IMR-90 (cell line): ENCODE measurements around the gene ATG10. TPM values are rescaled to one million over a fixed set of nuclear protein-coding genes. Genes with fewer than 3 reads are reported as not detected.

Experiments used
- ATAC-seq: fragments of 200-7000 bp; cut with Tn5 transposase; 2 replicates; pipeline ENCODE4 v1.9.1; 2020; ENCODE audit warnings: low read depth, mild to moderate bottlenecking, moderate library complexity
- BruUV-seq: library from RNA; stranded (reverse); fragments of 400-500 nt; replicated peaks from 2 replicates; lab custom pipeline; 2021; lab: Mats Ljungman, UMichigan
- CTCF ChIA-PET: fragments of 300-600 bp; formaldehyde crosslinking; extraction: SDS; loops from one replicate; lab custom pipeline; 2021; ENCODE audit warnings: antibody characterized with exemption; lab: Yijun Ruan, JAX
- POLR2A ChIA-PET: fragments of 300-600 bp; sonication (Branson Sonifier 250); formaldehyde crosslinking; loops from one replicate; lab custom pipeline; 2022; ENCODE audit warnings: antibody characterized with exemption; ENCODE audit not compliant: unreplicated experiment; lab: Charles Lee
- DNase-seq: peaks from one replicate; pipeline ENCODE4 v3.0.0; 2013
- H2AFZ ChIP-seq: replicated peaks from 2 replicates; pipeline ENCODE3; 2013; ENCODE audit warnings: low read length, mild to moderate bottlenecking; ENCODE audit not compliant: poor library complexity
- H2AK5ac ChIP-seq: 2 replicates; pipeline ENCODE4 v1.6.1; 2013; ENCODE audit warnings: low read depth, low read length, inconsistent platforms
- H2AK9ac ChIP-seq: replicated peaks from 2 replicates; pipeline ENCODE3; 2013; ENCODE audit warnings: mild to moderate bottlenecking, low read depth, low read length, moderate library complexity; ENCODE audit not compliant: poor library complexity
- H2BK120ac ChIP-seq: 2 replicates; pipeline ENCODE4 v1.6.1; 2013; ENCODE audit warnings: low read depth, low read length, inconsistent platforms
- H2BK15ac ChIP-seq: 3 replicates; pipeline ENCODE4 v1.6.1; 2013; ENCODE audit warnings: low read depth, low read length, inconsistent platforms
- H2BK20ac ChIP-seq: 2 replicates; pipeline ENCODE4 v1.6.1; 2013; ENCODE audit warnings: low read depth, mild to moderate bottlenecking, inconsistent platforms, low read length, moderate library complexity
- H2BK5ac ChIP-seq: 2 replicates; pipeline ENCODE4 v1.6.1; 2013; ENCODE audit warnings: mild to moderate bottlenecking, low read depth, low read length, inconsistent platforms; ENCODE audit not compliant: poor library complexity, severe bottlenecking
- H3K14ac ChIP-seq: replicated peaks from 2 replicates; pipeline ENCODE4 v1.6.1; 2013; ENCODE audit warnings: low read depth, low read length, inconsistent platforms
- H3K18ac ChIP-seq: 2 replicates; pipeline ENCODE4 v1.6.1; 2013; ENCODE audit warnings: low read depth, low read length, control low read depth
- H3K23ac ChIP-seq: 2 replicates; pipeline ENCODE4 v1.6.1; 2013; ENCODE audit warnings: low read depth, low read length, inconsistent platforms
- H3K27ac ChIP-seq: 2 replicates; pipeline ENCODE4 v1.5.1; 2013; ENCODE audit warnings: mild to moderate bottlenecking, control low read depth, low read length; ENCODE audit not compliant: insufficient read depth
- H3K27me3 ChIP-seq: 2 replicates; pipeline ENCODE4 v1.6.1; 2013; ENCODE audit warnings: low read length; ENCODE audit not compliant: control insufficient read depth, insufficient read depth
- H3K36me3 ChIP-seq: 2 replicates; pipeline ENCODE4 v1.6.1; 2013; ENCODE audit warnings: low read length, mixed read lengths; ENCODE audit not compliant: control insufficient read depth, insufficient read depth
- H3K4ac ChIP-seq: 2 replicates; pipeline ENCODE4 v1.6.1; 2013; ENCODE audit warnings: low read depth, low read length, inconsistent platforms
- H3K4me1 ChIP-seq: 2 replicates; pipeline ENCODE4 v1.6.1; 2013; ENCODE audit warnings: low read length, mixed read lengths; ENCODE audit not compliant: control insufficient read depth, insufficient read depth
- H3K4me2 ChIP-seq: 2 replicates; pipeline ENCODE4 v1.6.1; 2013; ENCODE audit warnings: low read depth, mild to moderate bottlenecking, control low read depth, low read length, moderate library complexity
- H3K4me3 ChIP-seq: 2 replicates; pipeline ENCODE4 v1.5.1; 2013; ENCODE audit warnings: low read depth, mild to moderate bottlenecking, control low read depth, low read length, moderate library complexity; ENCODE audit not compliant: insufficient read depth
- H3K56ac ChIP-seq: 2 replicates; pipeline ENCODE4 v1.6.1; 2013; ENCODE audit warnings: low read length, inconsistent platforms; ENCODE audit not compliant: insufficient read depth; ENCODE audit errors: extremely low read depth
- H3K79me1 ChIP-seq, 2 experiments: 2 replicates each; pipeline ENCODE4 v1.6.1; 2013; ENCODE audit warnings: low read length in 2 of 2, inconsistent platforms in 1 of 2, low read depth in 1 of 2
- H3K9ac ChIP-seq: 2 replicates; pipeline ENCODE4 v1.6.1; 2013; ENCODE audit warnings: low read depth, low read length, control low read depth
- H3K9me1 ChIP-seq: 2 replicates; pipeline ENCODE4 v1.6.1; 2013; ENCODE audit warnings: low read length, inconsistent platforms; ENCODE audit not compliant: insufficient read depth
- H3K9me3 ChIP-seq: 2 replicates; pipeline ENCODE4 v1.6.1; 2013; ENCODE audit warnings: low read length; ENCODE audit not compliant: control insufficient read depth, insufficient read depth
- H4K20me1 ChIP-seq: 2 replicates; pipeline ENCODE4 v1.6.1; 2013; ENCODE audit warnings: low read length, inconsistent platforms; ENCODE audit not compliant: insufficient read depth
- H4K5ac ChIP-seq: 2 replicates; pipeline ENCODE4 v1.6.1; 2013; ENCODE audit warnings: mild to moderate bottlenecking, low read depth, low read length, control low read depth
- H4K8ac ChIP-seq, 2 experiments: 2 replicates each; pipeline ENCODE4 v1.6.1; 2013; ENCODE audit warnings: low read depth in 2 of 2, low read length in 2 of 2, control low read depth in 1 of 2, inconsistent platforms in 1 of 2
- H4K91ac ChIP-seq: 2 replicates; pipeline ENCODE4 v1.6.1; 2013; ENCODE audit warnings: low read depth, low read length, inconsistent platforms; ENCODE audit not compliant: insufficient read depth
- BHLHE40 ChIP-seq: fragments of 150-350 bp; IDR thresholded peaks from 2 replicates; pipeline ENCODE4 v1.6.1; 2016; ENCODE audit warnings: mild to moderate bottlenecking, low read depth, low read length
- CEBPB ChIP-seq: IDR thresholded peaks from 2 replicates; pipeline ENCODE4 v1.6.1; 2012; ENCODE audit warnings: low read depth, low read length, improper control_type of control experiment
- CHD1 ChIP-seq: IDR thresholded peaks from 2 replicates; pipeline ENCODE4 v1.6.1; 2012; ENCODE audit warnings: low read depth, low read length, improper control_type of control experiment
- ELK1 ChIP-seq: fragments of 150-350 bp; IDR thresholded peaks from 2 replicates; pipeline ENCODE4 v1.6.1; 2016; ENCODE audit warnings: low read depth, mild to moderate bottlenecking, low read length, moderate library complexity, borderline replicate concordance
- FOS ChIP-seq: fragments of 150-350 bp; IDR thresholded peaks from 2 replicates; pipeline ENCODE4 v1.6.1; 2016; ENCODE audit warnings: low read depth, low read length
- MXI1 ChIP-seq: IDR thresholded peaks from 2 replicates; pipeline ENCODE4 v1.6.1; 2012; ENCODE audit warnings: low read depth, mild to moderate bottlenecking, low read length, moderate library complexity, borderline replicate concordance
- NFE2L2 ChIP-seq: fragments of 150-350 bp; IDR thresholded peaks from 2 replicates; pipeline ENCODE4 v1.6.1; 2016; ENCODE audit warnings: low read depth, mild to moderate bottlenecking, low read length
- RCOR1 ChIP-seq: IDR thresholded peaks from 2 replicates; pipeline ENCODE4 v1.6.1; 2012; ENCODE audit warnings: mild to moderate bottlenecking, low read length, improper control_type of control experiment; ENCODE audit not compliant: insufficient replicate concordance
- RFX5 ChIP-seq: IDR thresholded peaks from 2 replicates; pipeline ENCODE4 v1.8.0; 2012; ENCODE audit warnings: low read depth, mild to moderate bottlenecking, low read length, moderate library complexity
- SMC3 ChIP-seq: fragments of 150-350 bp; IDR thresholded peaks from 2 replicates; pipeline ENCODE4 v1.6.1; 2016; ENCODE audit warnings: low read depth, mild to moderate bottlenecking, antibody characterized with exemption, low read length, moderate library complexity
- USF2 ChIP-seq: fragments of 150-350 bp; IDR thresholded peaks from 2 replicates; pipeline ENCODE4 v1.6.1; 2017; ENCODE audit warnings: mild to moderate bottlenecking, antibody characterized with exemption, low read length, low read depth
- dilution Hi-C: fragments of 300-500 bp; cut with HindIII; formaldehyde crosslinking; loops from one replicate; pipeline ENCODE4 v1.14.3; 2018; ENCODE audit warnings: low sequenced_read_pairs; ENCODE audit not compliant: unreplicated experiment
- in situ Hi-C: fragments of 300-500 bp; cut with MboI; formaldehyde crosslinking; loops from 3 replicates; pipeline ENCODE4 v1.14.3; 2019; ENCODE audit warnings: low sequenced_read_pairs, inconsistent platforms, mixed read lengths
- intact Hi-C: fragments of 100-400 bp; cut with micrococcal nuclease; formaldehyde crosslinking; loops from 2 replicates; pipeline ENCODE4 v1.10.0; 2022
- polyA plus RNA-seq, 3 experiments: library from polyadenylated mRNA; depleted of rRNA; stranded (reverse); fragments of >200 nt; gene quantifications; 2 replicates each; pipeline ENCODE4 v1.2.3, GENCODE V29; 2012; ENCODE audit warnings: low replicate concordance in 1 of 3
- total RNA-seq: library from RNA; depleted of rRNA; stranded (reverse); fragments of >200 nt; gene quantifications from 2 replicates; pipeline ENCODE4 v1.2.3, GENCODE V29; 2012
- TF ChIP-seq, protein P1 (sequence below): conservative IDR thresholded peaks from 2 replicates; pipeline ENCODE4 v1.5.1; 2012; ENCODE audit warnings: mild to moderate bottlenecking, low read depth, low read length, improper control_type of control experiment

The ATG10 gene
- total and polyA plus RNA-seq, 2 of the 4 experiments (the other 2 are of a cell fraction), result 3.4 to 8.1 TPM

GRCh38 chr5:82295144-82295543, 323.3 kb downstream of the ATG10 start:
- no peak for TF ChIP-seq NFE2L2
- TF ChIP-seq USF2, result no peak
- no peak for TF ChIP-seq ELK1
- no peak for TF ChIP-seq CHD1
- no peak for TF ChIP-seq MXI1
- TF ChIP-seq BHLHE40, result no peak
- no peak for TF ChIP-seq RFX5
- no peak for TF ChIP-seq SMC3
- TF ChIP-seq, protein P1, sequence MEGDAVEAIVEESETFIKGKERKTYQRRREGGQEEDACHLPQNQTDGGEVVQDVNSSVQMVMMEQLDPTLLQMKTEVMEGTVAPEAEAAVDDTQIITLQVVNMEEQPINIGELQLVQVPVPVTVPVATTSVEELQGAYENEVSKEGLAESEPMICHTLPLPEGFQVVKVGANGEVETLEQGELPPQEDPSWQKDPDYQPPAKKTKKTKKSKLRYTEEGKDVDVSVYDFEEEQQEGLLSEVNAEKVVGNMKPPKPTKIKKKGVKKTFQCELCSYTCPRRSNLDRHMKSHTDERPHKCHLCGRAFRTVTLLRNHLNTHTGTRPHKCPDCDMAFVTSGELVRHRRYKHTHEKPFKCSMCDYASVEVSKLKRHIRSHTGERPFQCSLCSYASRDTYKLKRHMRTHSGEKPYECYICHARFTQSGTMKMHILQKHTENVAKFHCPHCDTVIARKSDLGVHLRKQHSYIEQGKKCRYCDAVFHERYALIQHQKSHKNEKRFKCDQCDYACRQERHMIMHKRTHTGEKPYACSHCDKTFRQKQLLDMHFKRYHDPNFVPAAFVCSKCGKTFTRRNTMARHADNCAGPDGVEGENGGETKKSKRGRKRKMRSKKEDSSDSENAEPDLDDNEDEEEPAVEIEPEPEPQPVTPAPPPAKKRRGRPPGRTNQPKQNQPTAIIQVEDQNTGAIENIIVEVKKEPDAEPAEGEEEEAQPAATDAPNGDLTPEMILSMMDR, result no peak
- no peak for TF ChIP-seq RCOR1
- no peak for TF ChIP-seq CEBPB
- TF ChIP-seq FOS, result no peak
- no peaks in the 10 kb centered on the region for H4K20me1 ChIP-seq
- H3K27ac ChIP-seq, result no peak overlapping the region
- no peak overlapping the region for H3K4ac ChIP-seq
- H3K9me3 ChIP-seq, result no peaks in the 10 kb centered on the region
- POLR2A ChIA-PET, result no interaction called here
- H2BK15ac ChIP-seq, result no peak overlapping the region
- intact Hi-C loops, result no loop called here
- H3K56ac ChIP-seq, result no peak overlapping the region
- H3K23ac ChIP-seq, result no peak overlapping the region
- no peak overlapping the region for H3K9ac ChIP-seq
- no peak overlapping the region for H3K4me3 ChIP-seq
- no peak overlapping the region for H3K14ac ChIP-seq
- H4K91ac ChIP-seq, result no peak overlapping the region
- H3K18ac ChIP-seq, result no peak overlapping the region
- dilution Hi-C loops, result no loop called here
- DNase-seq (peak; percentile 23), ATAC-seq (no peak)
- BruUV-seq, result no TSS peak
- no peak overlapping the region for H2AK5ac ChIP-seq
- no peak overlapping the region for H4K5ac ChIP-seq
- H3K4me2 ChIP-seq, result no peak overlapping the region
- CTCF ChIA-PET, result interaction anchor here (1.5 kb wide), 1 partner anchor 16 kb away, joined by 3 read pairs; no protein-coding TSS in a partner anchor
- H2BK5ac ChIP-seq, result no peak overlapping the region
- H3K36me3 ChIP-seq, result no peaks in the 10 kb centered on the region
- H3K4me1 ChIP-seq, result 0 out of 2 replicates have a peak, but pooled peaks cover 2% of the 10 kb centered on the region
- no peak overlapping the region for H2BK120ac ChIP-seq
- H3K27me3 ChIP-seq, result no peaks in the 10 kb centered on the region
- H2BK20ac ChIP-seq, result no peak overlapping the region
- H3K9me1 ChIP-seq, result no peaks in the 10 kb centered on the region
- H4K8ac ChIP-seq, result no peak overlapping the region
- H3K79me1 ChIP-seq, result no peaks in the 10 kb centered on the region
- no peak overlapping the region for H2AK9ac ChIP-seq
- in situ Hi-C loops, result no loop called here
- no peak overlapping the region for H2AFZ ChIP-seq
